SK-N-SH (cell line): ENCODE data around the gene LRRC42. TPM values are rescaled to one million over a fixed set of nuclear protein-coding genes. Genes with fewer than 3 reads are reported as not detected.
A peak's percentile ranks its signal among the peaks of the same experiment; 100 is the strongest.

ENCODE experiments used
- CTCF ChIA-PET: fragments of 300-600, 350-600 bp; formaldehyde crosslinking; extraction: SDS; loops from one replicate; lab custom pipeline; 2021; lab: Yijun Ruan, JAX
- POLR2A ChIA-PET: fragments of 350-600 bp; sonication (Branson Sonifier 250); formaldehyde crosslinking; extraction: SDS; loops from one replicate; lab custom pipeline; 2020; ENCODE audit warnings: antibody characterized with exemption, inconsistent platforms; lab: Yijun Ruan, JAX
- DNase-seq: peaks from one replicate; pipeline ENCODE4 v3.0.0; 2012
- H2AFZ ChIP-seq: fragments of 200-600 bp; sonication (generic); 2 replicates; pipeline ENCODE4 v1.8.1; 2016; ENCODE audit warnings: antibody characterized with exemption, mild to moderate bottlenecking, low read depth
- H3F3A ChIP-seq: fragments of 200-600 bp; sonication (generic); replicated peaks from 2 replicates; pipeline ENCODE3; 2016; ENCODE audit warnings: antibody characterized with exemption, mild to moderate bottlenecking; ENCODE audit not compliant: insufficient read depth
- H3K27ac ChIP-seq, 2 experiments: fragments of 200-500 bp in 1 of 2; fragments of 200-600 bp in 1 of 2; sonication (Bioruptor generic) in 1 of 2; sonication (generic), shearing (Covaris generic) in 1 of 2; 2 replicates each; pipeline versions ENCODE4 v1.5.1 to v1.6.1; 2014 to 2016; ENCODE audit warnings: low read depth in 2 of 2, inconsistent platforms in 1 of 2, low read length in 1 of 2, mild to moderate bottlenecking in 1 of 2, mixed read lengths in 1 of 2
- H3K27me3 ChIP-seq: fragments of 200-600 bp; sonication (generic), shearing (Covaris generic); 2 replicates; pipeline ENCODE4 v1.6.1; 2016; ENCODE audit warnings: mixed run types; ENCODE audit not compliant: insufficient read depth
- H3K36me3 ChIP-seq, 2 experiments: fragments of 200-500 bp in 1 of 2; fragments of 200-600 bp in 1 of 2; sonication (Bioruptor generic) in 1 of 2; sonication (generic) in 1 of 2; replicated peaks in 1 of 2; 2 replicates each; pipeline versions ENCODE3 to v1.5.1; 2014 to 2016; ENCODE audit warnings: low read length in 1 of 2, mild to moderate bottlenecking in 1 of 2; ENCODE audit not compliant: insufficient read depth in 2 of 2, control insufficient read depth in 1 of 2
- H3K4me1 ChIP-seq, 2 experiments: fragments of 200-500 bp in 1 of 2; fragments of 200-600 bp in 1 of 2; sonication (Bioruptor generic) in 1 of 2; sonication (generic), shearing (Covaris generic) in 1 of 2; 2 replicates each; pipeline versions ENCODE4 v1.5.1 to v1.6.1; 2014 to 2016; ENCODE audit warnings: low read depth in 1 of 2, low read length in 1 of 2, mixed run types in 1 of 2; ENCODE audit not compliant: insufficient read depth in 2 of 2, control insufficient read depth in 1 of 2
- H3K4me2 ChIP-seq: fragments of 200-600 bp; sonication (generic), shearing (Covaris generic); 2 replicates; pipeline ENCODE4 v1.6.1; 2017; ENCODE audit warnings: mixed run types
- H3K4me3 ChIP-seq, 2 experiments: fragments of 200-500 bp in 1 of 2; fragments of 200-600 bp in 1 of 2; sonication (Bioruptor generic) in 1 of 2; sonication (generic), shearing (Covaris generic) in 1 of 2; 2 replicates each; pipeline versions ENCODE4 v1.5.1 to v1.8.1; 2014 to 2016; ENCODE audit warnings: low read depth in 2 of 2, inconsistent platforms in 1 of 2, low read length in 1 of 2, mild to moderate bottlenecking in 1 of 2, mixed read lengths in 1 of 2, moderate library complexity in 1 of 2
- H3K79me2 ChIP-seq: fragments of 200-600 bp; sonication (generic); 2 replicates; pipeline ENCODE4 v1.8.1; 2017; ENCODE audit warnings: mild to moderate bottlenecking; ENCODE audit not compliant: insufficient read depth
- H3K9ac ChIP-seq: fragments of 200-600 bp; sonication (generic); 2 replicates; pipeline ENCODE4 v1.6.1; 2017; ENCODE audit warnings: mixed run types
- H3K9me2 ChIP-seq: fragments of 200-600 bp; sonication (generic); 2 replicates; pipeline ENCODE4 v1.6.1; 2017; ENCODE audit warnings: mixed run types
- H3K9me3 ChIP-seq: fragments of 200-600 bp; sonication (generic); 2 replicates; pipeline ENCODE4 v1.6.1; 2017; ENCODE audit warnings: mixed run types, mild to moderate bottlenecking, moderate library complexity
- H4K20me1 ChIP-seq: fragments of 200-600 bp; sonication (generic); 2 replicates; pipeline ENCODE4 v1.6.1; 2017; ENCODE audit warnings: mild to moderate bottlenecking, mixed run types; ENCODE audit not compliant: insufficient read depth
- ELF1 ChIP-seq: IDR thresholded peaks from 2 replicates; pipeline ENCODE4 v1.4.0; 2012
- FOSL2 ChIP-seq: IDR thresholded peaks from 2 replicates; pipeline ENCODE4 v1.4.0; 2012; ENCODE audit warnings: low read depth, mild to moderate bottlenecking, moderate library complexity, borderline replicate concordance
- FOXJ3 ChIP-seq: sonication (generic); formaldehyde crosslinking; IDR thresholded peaks from 2 replicates; pipeline ENCODE4 v1.5.1; 2020; ENCODE audit warnings: mild to moderate bottlenecking, missing genetic modification reagents
- GATA2 ChIP-seq: sonication (generic); formaldehyde crosslinking; IDR thresholded peaks from 2 replicates; pipeline ENCODE4 v1.5.0; 2020; ENCODE audit warnings: mild to moderate bottlenecking, missing genetic modification reagents
- MEF2A ChIP-seq: IDR thresholded peaks from 2 replicates; pipeline ENCODE4 v1.4.0; 2012; ENCODE audit warnings: low read depth, borderline replicate concordance
- MXI1 ChIP-seq: IDR thresholded peaks from 2 replicates; pipeline ENCODE4 v1.6.1; 2012; ENCODE audit warnings: mild to moderate bottlenecking, low read depth, low read length, improper control_type of control experiment
- NFIC ChIP-seq: IDR thresholded peaks from 2 replicates; pipeline ENCODE4 v1.4.0; 2012; ENCODE audit warnings: borderline replicate concordance
- NRF1 ChIP-seq: IDR thresholded peaks from 2 replicates; pipeline ENCODE4 v1.6.1; 2012; ENCODE audit warnings: low read depth, mild to moderate bottlenecking, low read length
- RFX5 ChIP-seq: IDR thresholded peaks from 2 replicates; pipeline ENCODE4 v1.6.1; 2012; ENCODE audit warnings: mild to moderate bottlenecking, improper control_type of control experiment, low read length
- SIN3A ChIP-seq: IDR thresholded peaks from 2 replicates; pipeline ENCODE4 v1.6.1; 2012; ENCODE audit warnings: low read depth, mild to moderate bottlenecking, low read length, moderate library complexity, borderline replicate concordance
- TCF12 ChIP-seq: IDR thresholded peaks from 2 replicates; pipeline ENCODE4 v1.4.0; 2012
- TEAD4 ChIP-seq: IDR thresholded peaks from 2 replicates; pipeline ENCODE4 v1.4.0; 2012; ENCODE audit warnings: mild to moderate bottlenecking, borderline replicate concordance; ENCODE audit not compliant: insufficient read depth
- USF1 ChIP-seq: IDR thresholded peaks from 2 replicates; pipeline ENCODE4 v1.4.0; 2012; ENCODE audit warnings: low read depth, borderline replicate concordance
- YY1 ChIP-seq: IDR thresholded peaks from 2 replicates; pipeline ENCODE4 v1.4.0; 2012; ENCODE audit warnings: low read depth, mild to moderate bottlenecking
- WGBS: methylation state at CpG from one replicate; pipeline ENCODE4 v1.1.6; 2017; ENCODE audit warnings: low lambda C conversion rate; 5-methylcytosine and 5-hydroxymethylcytosine counted together
- polyA plus RNA-seq, 3 experiments: library from polyadenylated mRNA; depleted of rRNA; stranded (reverse); fragments of >200 nt; gene quantifications; 2 replicates each; pipeline ENCODE4 v1.2.3, GENCODE V29; 2012
- TF ChIP-seq, protein P1 (sequence below): fragments of 200-600 bp; sonication (generic); IDR thresholded peaks from 2 replicates; pipeline ENCODE4 v1.6.1; 2017; ENCODE audit warnings: antibody characterized with exemption, mild to moderate bottlenecking, moderate library complexity
- TF ChIP-seq, protein P2 (sequence below): IDR thresholded peaks from 2 replicates; pipeline ENCODE4 v1.4.0; 2012; ENCODE audit warnings: low read depth

Gene LRRC42
- polyA plus RNA-seq, 1 of the 3 experiments (the other 2 are of a cell fraction) = 35.0 TPM

- TF ChIP-seq, protein P1, sequence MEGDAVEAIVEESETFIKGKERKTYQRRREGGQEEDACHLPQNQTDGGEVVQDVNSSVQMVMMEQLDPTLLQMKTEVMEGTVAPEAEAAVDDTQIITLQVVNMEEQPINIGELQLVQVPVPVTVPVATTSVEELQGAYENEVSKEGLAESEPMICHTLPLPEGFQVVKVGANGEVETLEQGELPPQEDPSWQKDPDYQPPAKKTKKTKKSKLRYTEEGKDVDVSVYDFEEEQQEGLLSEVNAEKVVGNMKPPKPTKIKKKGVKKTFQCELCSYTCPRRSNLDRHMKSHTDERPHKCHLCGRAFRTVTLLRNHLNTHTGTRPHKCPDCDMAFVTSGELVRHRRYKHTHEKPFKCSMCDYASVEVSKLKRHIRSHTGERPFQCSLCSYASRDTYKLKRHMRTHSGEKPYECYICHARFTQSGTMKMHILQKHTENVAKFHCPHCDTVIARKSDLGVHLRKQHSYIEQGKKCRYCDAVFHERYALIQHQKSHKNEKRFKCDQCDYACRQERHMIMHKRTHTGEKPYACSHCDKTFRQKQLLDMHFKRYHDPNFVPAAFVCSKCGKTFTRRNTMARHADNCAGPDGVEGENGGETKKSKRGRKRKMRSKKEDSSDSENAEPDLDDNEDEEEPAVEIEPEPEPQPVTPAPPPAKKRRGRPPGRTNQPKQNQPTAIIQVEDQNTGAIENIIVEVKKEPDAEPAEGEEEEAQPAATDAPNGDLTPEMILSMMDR = no peak
- TF ChIP-seq, all 33 proteins: peak for 0
These were observed 8.0 kb downstream of the LRRC42 start (continued) for GRCh38 chr1:53954128-53954527.

GRCh38 chr1:53956308-53957168 is 10.4 kb downstream of the LRRC42 start:
- H3K9me3 ChIP-seq = no peaks in the 10 kb centered on the region
- no peak overlapping the region for H3K4me3 ChIP-seq
- H2AFZ ChIP-seq = no peak overlapping the region
- DNase-seq = no peak
- POLR2A ChIA-PET = no interaction called here
- peaks cover 13% of the 10 kb centered on the region for H3F3A ChIP-seq
- H3K79me2 ChIP-seq = peaks cover 39% of the 10 kb centered on the region
- peaks cover 53 to 63% of the 10 kb centered on the region in 2 experiments for H3K36me3 ChIP-seq
- 93% methylated on average over 3 of the region's 3 CpGs for WGBS
- peak overlapping the region; percentile 45 for H3K4me2 ChIP-seq
- no peaks in the 10 kb centered on the region for H3K9me2 ChIP-seq
- CTCF ChIA-PET = interaction anchor here (1.0 to 1.7 kb wide), 3 partner anchors 8 to 96 kb away, joined by 3 to 9 read pairs (median 5); no protein-coding TSS in a partner anchor
- H4K20me1 ChIP-seq = no peaks in the 10 kb centered on the region
- H3K27me3 ChIP-seq = no peaks in the 10 kb centered on the region
- H3K9ac ChIP-seq = peak overlapping the region; percentile 40
- H3K27ac ChIP-seq = peak overlapping the region; percentile 30 to 62; a peak in 3 of 4 replicates
- TF ChIP-seq GATA2 (no peak), ELF1 (no peak), TCF12 (no peak), NFIC (no peak), RFX5 (no peak), FOSL2 (no peak), MXI1 (no peak), SIN3A (no peak), NRF1 (no peak), MEF2A (no peak), TEAD4 (no peak), YY1 (no peak), USF1 (no peak), FOXJ3 (CRISPR knock-in tag) (no peak)
- TF ChIP-seq, protein P2, sequence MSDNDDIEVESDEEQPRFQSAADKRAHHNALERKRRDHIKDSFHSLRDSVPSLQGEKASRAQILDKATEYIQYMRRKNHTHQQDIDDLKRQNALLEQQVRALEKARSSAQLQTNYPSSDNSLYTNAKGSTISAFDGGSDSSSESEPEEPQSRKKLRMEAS = no peak
- TF ChIP-seq, protein P1 = no peak
- peaks cover 4 to 15% of the 10 kb centered on the region in 2 experiments; a peak in 3 of 4 replicates for H3K4me1 ChIP-seq
